WTC11 (cell line): ENCODE data around the gene SMARCC2. TPM values are rescaled to one million over a fixed set of nuclear protein-coding genes. Genes with fewer than 3 reads are reported as not detected.

Experiments
- ATAC-seq: fragments of 200-7000 bp; cut with Tn5 transposase; 2 replicates; pipeline ENCODE4 v1.10.0; 2021; ENCODE audit warnings: mild to moderate bottlenecking, moderate library complexity
- CTCF ChIA-PET: fragments of 300-600 bp; sonication (Branson Sonifier 250); formaldehyde crosslinking; loops from one replicate; lab custom pipeline; 2021; ENCODE audit warnings: antibody characterized with exemption; lab: Charles Lee
- POLR2A ChIA-PET: fragments of 350-600 bp; sonication (Branson Sonifier 250); formaldehyde crosslinking; loops from one replicate; lab custom pipeline; 2021; ENCODE audit warnings: antibody characterized with exemption; lab: Charles Lee
- DNase-seq: peaks from one replicate; pipeline ENCODE4 v3.0.0; 2021; ENCODE audit warnings: low spot score
- H3K27ac Mint-ChIP-seq: 2 replicates; pipeline ENCODE4 v1.8.0; 2021; ENCODE audit warnings: mixed read lengths
- H3K27me3 Mint-ChIP-seq: 2 replicates; pipeline ENCODE4 v1.8.0; 2021; ENCODE audit warnings: low read depth, mild to moderate bottlenecking, moderate library complexity, mixed read lengths
- H3K36me3 Mint-ChIP-seq: 2 replicates; pipeline ENCODE4 v1.8.0; 2021; ENCODE audit warnings: mixed read lengths
- H3K4me1 Mint-ChIP-seq: 2 replicates; pipeline ENCODE4 v1.8.0; 2022; ENCODE audit warnings: mixed read lengths
- H3K4me3 Mint-ChIP-seq: 2 replicates; pipeline ENCODE4 v1.8.0; 2021; ENCODE audit warnings: mild to moderate bottlenecking, moderate library complexity, mixed read lengths
- H3K9me3 Mint-ChIP-seq: 2 replicates; pipeline ENCODE4 v1.8.0; 2021; ENCODE audit warnings: mixed read lengths
- CREB1 ChIP-seq: sonication (generic); formaldehyde crosslinking; IDR thresholded peaks from 2 replicates; pipeline ENCODE4 v1.8.0; 2023; ENCODE audit warnings: mild to moderate bottlenecking, missing genetic modification reagents
- E2F5 ChIP-seq: sonication (generic); formaldehyde crosslinking; IDR thresholded peaks from 2 replicates; pipeline ENCODE4 v1.8.1; 2022; ENCODE audit warnings: mild to moderate bottlenecking, moderate library complexity, missing genetic modification reagents
- ELF4 ChIP-seq: sonication (generic); formaldehyde crosslinking; IDR thresholded peaks from 2 replicates; pipeline ENCODE4 v1.8.1; 2022; ENCODE audit warnings: low read depth, mild to moderate bottlenecking, moderate library complexity, missing genetic modification reagents
- FOXK1 ChIP-seq: sonication (generic); formaldehyde crosslinking; IDR thresholded peaks from 2 replicates; pipeline ENCODE4 v1.8.0; 2022; ENCODE audit warnings: mild to moderate bottlenecking, moderate library complexity, missing genetic modification reagents
- GABPB1 ChIP-seq: sonication (generic); formaldehyde crosslinking; IDR thresholded peaks from 2 replicates; pipeline ENCODE4 v1.8.1; 2023; ENCODE audit warnings: mild to moderate bottlenecking, missing genetic modification reagents
- GTF2I ChIP-seq: fragments of 250-450 bp; sonication (Bioruptor Pico); conservative IDR thresholded peaks from 2 replicates; pipeline ENCODE4 v1.4.0; 2021; ENCODE audit warnings: mild to moderate bottlenecking
- NFATC4 ChIP-seq: fragments of 250-450 bp; sonication (Bioruptor Pico); IDR thresholded peaks from 2 replicates; pipeline ENCODE4 v1.9.0; 2021; ENCODE audit warnings: mild to moderate bottlenecking
- NFYB ChIP-seq: sonication (generic); formaldehyde crosslinking; conservative IDR thresholded peaks from 2 replicates; pipeline ENCODE4 v1.8.0; 2022; ENCODE audit warnings: low read depth, missing genetic modification reagents
- NR2C2 ChIP-seq: sonication (generic); formaldehyde crosslinking; IDR thresholded peaks from 2 replicates; pipeline ENCODE4 v1.8.0; 2022; ENCODE audit warnings: mild to moderate bottlenecking, missing genetic modification reagents
- NR3C1 ChIP-seq: sonication (generic); formaldehyde crosslinking; conservative IDR thresholded peaks from 2 replicates; pipeline ENCODE4 v1.8.1; 2023; ENCODE audit warnings: low read depth, mild to moderate bottlenecking, missing genetic modification reagents
- SMAD3 ChIP-seq: sonication (generic); formaldehyde crosslinking; IDR thresholded peaks from 2 replicates; pipeline ENCODE4 v1.8.0; 2022; ENCODE audit warnings: missing genetic modification reagents, mild to moderate bottlenecking, borderline replicate concordance
- SOX15 ChIP-seq: fragments of 250-450 bp; sonication (Bioruptor Pico); IDR thresholded peaks from 2 replicates; pipeline ENCODE4 v1.9.0; 2021; ENCODE audit warnings: mild to moderate bottlenecking
- ZNF671 ChIP-seq: fragments of 250-450 bp; sonication (Bioruptor Pico); IDR thresholded peaks from 2 replicates; pipeline ENCODE4 v1.8.0; 2021; ENCODE audit warnings: mild to moderate bottlenecking
- total RNA-seq: library from RNA; stranded (reverse); gene quantifications from 3 replicates; pipeline ENCODE4 v1.2.3, GENCODE V29; 2021
- TF ChIP-seq, protein P1 (sequence below): sonication (generic); formaldehyde crosslinking; conservative IDR thresholded peaks from 2 replicates; pipeline ENCODE4 v1.8.1; 2023; ENCODE audit warnings: mild to moderate bottlenecking, low read depth, missing genetic modification reagents, moderate library complexity
- TF ChIP-seq, protein P2 (sequence below): sonication (generic); formaldehyde crosslinking; IDR thresholded peaks from 2 replicates; pipeline ENCODE4 v1.8.0; 2022; ENCODE audit warnings: mild to moderate bottlenecking, missing genetic modification reagents
- TF ChIP-seq, protein P3 (sequence below): sonication (generic); formaldehyde crosslinking; IDR thresholded peaks from 2 replicates; pipeline ENCODE4 v1.8.1; 2022; ENCODE audit warnings: low read depth, missing genetic modification reagents, borderline replicate concordance
- TF ChIP-seq, protein P4 (sequence below): sonication (generic); formaldehyde crosslinking; IDR thresholded peaks from 2 replicates; pipeline ENCODE4 v1.8.1; 2022; ENCODE audit warnings: mild to moderate bottlenecking, missing genetic modification reagents, moderate library complexity, borderline replicate concordance
- TF ChIP-seq, protein P5 (sequence below): fragments of 250-450 bp; sonication (Bioruptor Pico); IDR thresholded peaks from 2 replicates; pipeline ENCODE4 v1.9.0; 2021; ENCODE audit warnings: moderate library complexity, mild to moderate bottlenecking, inconsistent platforms, borderline replicate concordance
- TF ChIP-seq, protein P6 (sequence below): fragments of 250-450 bp; sonication (Bioruptor Pico); IDR thresholded peaks from 2 replicates; pipeline ENCODE4 v2.1.2; 2022; ENCODE audit warnings: mild to moderate bottlenecking, moderate library complexity

Gene SMARCC2
- total RNA-seq, 1 experiment from 2014 or later: 76.8 TPM

GRCh38 chr12:56186957-56187356 is 2.3 kb downstream of the SMARCC2 start:
- POLR2A ChIA-PET: interaction anchor here (3.2 kb wide), 1 partner anchor 24 kb away, joined by 25 read pairs; no protein-coding TSS in a partner anchor
- H3K9me3 Mint-ChIP-seq: no peaks in the 10 kb centered on the region
- CTCF ChIA-PET: interaction anchor here (0.6 to 4.2 kb wide), 4 partner anchors 17 to 68 kb away, joined by 3 to 95 read pairs (median 33); partner anchors contain the start of genes ESYT1 and ZC3H10

GRCh38 chr12:56178347-56178746 is 10.9 kb downstream of the SMARCC2 start:
- TF ChIP-seq SOX15 (CRISPR knock-in tag) (no peak), CREB1 (CRISPR knock-in tag) (no peak), FOXK1 (CRISPR knock-in tag) (no peak), ZNF671 (CRISPR knock-in tag) (no peak), NFYB (CRISPR knock-in tag) (no peak), ELF4 (no peak), GABPB1 (CRISPR knock-in tag) (no peak), NR3C1 (CRISPR knock-in tag) (no peak), SMAD3 (CRISPR knock-in tag) (no peak), E2F5 (CRISPR knock-in tag) (no peak)
- TF ChIP-seq, protein P1, sequence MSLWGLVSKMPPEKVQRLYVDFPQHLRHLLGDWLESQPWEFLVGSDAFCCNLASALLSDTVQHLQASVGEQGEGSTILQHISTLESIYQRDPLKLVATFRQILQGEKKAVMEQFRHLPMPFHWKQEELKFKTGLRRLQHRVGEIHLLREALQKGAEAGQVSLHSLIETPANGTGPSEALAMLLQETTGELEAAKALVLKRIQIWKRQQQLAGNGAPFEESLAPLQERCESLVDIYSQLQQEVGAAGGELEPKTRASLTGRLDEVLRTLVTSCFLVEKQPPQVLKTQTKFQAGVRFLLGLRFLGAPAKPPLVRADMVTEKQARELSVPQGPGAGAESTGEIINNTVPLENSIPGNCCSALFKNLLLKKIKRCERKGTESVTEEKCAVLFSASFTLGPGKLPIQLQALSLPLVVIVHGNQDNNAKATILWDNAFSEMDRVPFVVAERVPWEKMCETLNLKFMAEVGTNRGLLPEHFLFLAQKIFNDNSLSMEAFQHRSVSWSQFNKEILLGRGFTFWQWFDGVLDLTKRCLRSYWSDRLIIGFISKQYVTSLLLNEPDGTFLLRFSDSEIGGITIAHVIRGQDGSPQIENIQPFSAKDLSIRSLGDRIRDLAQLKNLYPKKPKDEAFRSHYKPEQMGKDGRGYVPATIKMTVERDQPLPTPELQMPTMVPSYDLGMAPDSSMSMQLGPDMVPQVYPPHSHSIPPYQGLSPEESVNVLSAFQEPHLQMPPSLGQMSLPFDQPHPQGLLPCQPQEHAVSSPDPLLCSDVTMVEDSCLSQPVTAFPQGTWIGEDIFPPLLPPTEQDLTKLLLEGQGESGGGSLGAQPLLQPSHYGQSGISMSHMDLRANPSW (CRISPR knock-in tag): no peak
- TF ChIP-seq, protein P2, sequence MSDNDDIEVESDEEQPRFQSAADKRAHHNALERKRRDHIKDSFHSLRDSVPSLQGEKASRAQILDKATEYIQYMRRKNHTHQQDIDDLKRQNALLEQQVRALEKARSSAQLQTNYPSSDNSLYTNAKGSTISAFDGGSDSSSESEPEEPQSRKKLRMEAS (CRISPR knock-in tag): no peak
- TF ChIP-seq, protein P3, sequence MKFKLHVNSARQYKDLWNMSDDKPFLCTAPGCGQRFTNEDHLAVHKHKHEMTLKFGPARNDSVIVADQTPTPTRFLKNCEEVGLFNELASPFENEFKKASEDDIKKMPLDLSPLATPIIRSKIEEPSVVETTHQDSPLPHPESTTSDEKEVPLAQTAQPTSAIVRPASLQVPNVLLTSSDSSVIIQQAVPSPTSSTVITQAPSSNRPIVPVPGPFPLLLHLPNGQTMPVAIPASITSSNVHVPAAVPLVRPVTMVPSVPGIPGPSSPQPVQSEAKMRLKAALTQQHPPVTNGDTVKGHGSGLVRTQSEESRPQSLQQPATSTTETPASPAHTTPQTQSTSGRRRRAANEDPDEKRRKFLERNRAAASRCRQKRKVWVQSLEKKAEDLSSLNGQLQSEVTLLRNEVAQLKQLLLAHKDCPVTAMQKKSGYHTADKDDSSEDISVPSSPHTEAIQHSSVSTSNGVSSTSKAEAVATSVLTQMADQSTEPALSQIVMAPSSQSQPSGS (CRISPR knock-in tag): no peak
- TF ChIP-seq, protein P4, sequence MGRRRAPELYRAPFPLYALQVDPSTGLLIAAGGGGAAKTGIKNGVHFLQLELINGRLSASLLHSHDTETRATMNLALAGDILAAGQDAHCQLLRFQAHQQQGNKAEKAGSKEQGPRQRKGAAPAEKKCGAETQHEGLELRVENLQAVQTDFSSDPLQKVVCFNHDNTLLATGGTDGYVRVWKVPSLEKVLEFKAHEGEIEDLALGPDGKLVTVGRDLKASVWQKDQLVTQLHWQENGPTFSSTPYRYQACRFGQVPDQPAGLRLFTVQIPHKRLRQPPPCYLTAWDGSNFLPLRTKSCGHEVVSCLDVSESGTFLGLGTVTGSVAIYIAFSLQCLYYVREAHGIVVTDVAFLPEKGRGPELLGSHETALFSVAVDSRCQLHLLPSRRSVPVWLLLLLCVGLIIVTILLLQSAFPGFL (CRISPR knock-in tag): no peak
- TF ChIP-seq, protein P5, sequence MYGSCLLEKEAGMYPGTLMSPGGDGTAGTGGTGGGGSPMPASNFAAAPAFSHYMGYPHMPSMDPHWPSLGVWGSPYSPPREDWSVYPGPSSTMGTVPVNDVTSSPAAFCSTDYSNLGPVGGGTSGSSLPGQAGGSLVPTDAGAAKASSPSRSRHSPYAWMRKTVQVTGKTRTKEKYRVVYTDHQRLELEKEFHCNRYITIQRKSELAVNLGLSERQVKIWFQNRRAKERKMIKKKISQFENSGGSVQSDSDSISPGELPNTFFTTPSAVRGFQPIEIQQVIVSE: no peak
- TF ChIP-seq, protein P6, sequence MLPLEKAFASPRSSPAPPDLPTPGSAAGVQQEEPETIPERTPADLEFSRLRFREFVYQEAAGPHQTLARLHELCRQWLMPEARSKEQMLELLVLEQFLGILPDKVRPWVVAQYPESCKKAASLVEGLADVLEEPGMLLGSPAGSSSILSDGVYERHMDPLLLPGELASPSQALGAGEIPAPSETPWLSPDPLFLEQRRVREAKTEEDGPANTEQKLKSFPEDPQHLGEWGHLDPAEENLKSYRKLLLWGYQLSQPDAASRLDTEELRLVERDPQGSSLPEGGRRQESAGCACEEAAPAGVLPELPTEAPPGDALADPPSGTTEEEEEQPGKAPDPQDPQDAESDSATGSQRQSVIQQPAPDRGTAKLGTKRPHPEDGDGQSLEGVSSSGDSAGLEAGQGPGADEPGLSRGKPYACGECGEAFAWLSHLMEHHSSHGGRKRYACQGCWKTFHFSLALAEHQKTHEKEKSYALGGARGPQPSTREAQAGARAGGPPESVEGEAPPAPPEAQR: no peak
- POLR2A ChIA-PET: interaction anchor here (0.7 kb wide), 1 partner anchor 10 kb away, joined by 6 read pairs; no protein-coding TSS in a partner anchor
- Mint-ChIP-seq H3K4me1 (no peaks in the 10 kb centered on the region), H3K4me3 (no peak overlapping the region), H3K9me3 (peaks cover 5% of the 10 kb centered on the region), H3K27me3 (no peaks in the 10 kb centered on the region), H3K27ac (no peak overlapping the region), H3K36me3 (peaks cover 91% of the 10 kb centered on the region)
- CTCF ChIA-PET: interaction anchor here (1.5 kb wide), 1 partner anchor 28 kb away, joined by 4 read pairs; no protein-coding TSS in a partner anchor
- ATAC-seq: no peak
- DNase-seq: no peak

More at GRCh38 chr12:56186957-56187356, 2.3 kb downstream of the SMARCC2 start:
- no peak for DNase-seq
- Mint-ChIP-seq H3K27ac (no peak overlapping the region), H3K4me1 (peaks cover 22% of the 10 kb centered on the region), H3K36me3 (peaks cover 46% of the 10 kb centered on the region), H3K4me3 (no peak overlapping the region), H3K27me3 (peaks cover 3% of the 10 kb centered on the region; the same call in 1 of the 2 replicates)
- no peak for ATAC-seq
- TF ChIP-seq NFATC4 (CRISPR knock-in tag) (no peak), NR2C2 (no peak), GTF2I (CRISPR knock-in tag) (no peak), CREB1 (CRISPR knock-in tag) (no peak)
- TF ChIP-seq, protein P1 (CRISPR knock-in tag): no peak
